EL (cell line): ENCODE results near the gene TMEM255B.
"Not testable (repeated sequence)": the region's sequence is repeated elsewhere in the genome, so short reads cannot be mapped to it uniquely, and the experiment has no call there.

ENCODE experiments used
- DNase-seq: peaks from one replicate; pipeline ENCODE4 v3.0.0-alpha.2; 2016

Gene TMEM255B

GRCh38 chr13:113750554-113751399, 8.2 kb upstream of the TMEM255B start:
- DNase-seq = no peak

GRCh38 chr13:113751491-113751890, 7.5 kb upstream of the TMEM255B start:
- DNase-seq = no peak

DNA sequence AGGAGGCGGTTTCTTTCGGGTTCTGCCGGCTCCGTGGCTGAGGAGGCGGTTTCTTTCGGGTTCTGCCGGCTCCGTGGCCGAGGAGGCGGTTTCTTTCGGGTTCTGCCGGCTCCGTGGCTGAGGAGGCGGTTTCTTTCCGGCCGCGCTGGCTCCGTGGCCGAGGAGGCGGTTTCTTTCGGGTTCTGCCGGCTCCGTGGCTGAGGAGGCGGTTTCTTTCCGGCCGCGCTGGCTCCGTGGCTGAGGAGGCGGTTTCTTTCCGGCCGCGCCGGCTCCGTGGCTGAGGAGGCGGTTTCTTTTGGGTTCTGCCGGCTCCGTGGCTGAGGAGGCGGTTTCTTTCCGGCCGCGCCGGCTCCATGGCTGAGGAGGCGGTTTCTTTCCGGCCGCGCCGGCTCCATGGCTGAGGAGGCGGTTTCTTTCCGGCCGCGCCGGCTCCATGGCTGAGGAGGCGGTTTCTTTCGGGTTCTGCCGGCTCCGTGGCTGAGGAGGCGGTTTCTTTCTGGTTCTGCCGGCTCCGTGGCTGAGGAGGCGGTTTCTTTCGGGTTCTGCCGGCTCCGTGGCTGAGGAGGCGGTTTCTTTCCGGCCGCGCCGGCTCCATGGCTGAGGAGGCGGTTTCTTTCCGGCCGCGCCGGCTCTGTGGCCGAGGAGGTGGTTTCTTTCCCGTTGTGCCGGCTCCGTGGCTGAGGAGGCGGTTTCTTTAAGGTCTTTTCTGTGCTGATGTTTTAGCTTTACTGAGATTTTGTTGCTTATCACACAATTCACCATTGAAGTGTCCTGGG, 6.6 kb upstream of the TMEM255B start:
- not testable (repeated sequence) for DNase-seq

DNA sequence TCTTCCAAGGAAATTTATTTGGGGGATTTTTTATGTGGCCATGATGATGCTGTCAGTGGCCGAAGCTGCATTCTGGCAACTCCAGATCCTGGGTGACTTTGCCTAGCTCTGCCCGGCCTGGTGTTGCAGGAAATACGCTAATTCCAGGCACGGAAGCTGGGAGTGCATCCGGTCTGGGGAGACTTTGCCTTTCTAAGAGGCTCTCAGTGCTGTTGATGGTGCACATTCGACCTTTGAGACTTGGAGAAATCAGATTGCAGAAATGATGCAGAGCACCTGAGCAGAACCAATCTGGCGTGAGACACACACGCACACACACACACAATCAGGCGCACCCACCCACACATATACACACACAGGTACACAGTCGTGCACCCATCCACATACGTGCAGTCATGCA, 5.9 kb upstream of the TMEM255B start:
- DNase-seq = no peak

- DNase-seq = no peak
Measured at GRCh38 chr13:113754242-113754641, 4.8 kb upstream of the TMEM255B start.

DNA sequence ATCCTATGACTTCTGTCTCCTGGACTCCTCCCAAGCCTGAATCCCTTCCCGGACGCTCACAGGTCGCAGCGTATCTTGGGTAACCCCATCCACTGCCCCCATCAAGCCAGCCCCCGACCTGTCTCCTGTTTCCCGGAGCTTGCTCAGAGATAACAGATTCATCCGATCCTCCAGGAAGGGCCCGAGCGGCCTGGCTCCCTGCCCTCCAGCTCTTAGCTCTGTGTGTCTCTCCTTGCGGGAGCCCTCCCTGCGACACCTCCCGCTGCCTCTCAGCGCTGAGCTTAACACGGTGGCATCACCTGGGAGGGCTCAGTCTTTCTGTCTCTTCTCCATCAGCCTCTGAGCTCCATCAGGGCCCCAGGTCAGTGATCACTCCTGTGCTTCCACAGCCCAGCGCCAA, 4.3 kb upstream of the TMEM255B start:
- DNase-seq = no peak

GRCh38 chr13:113756441-113757097, 2.5 kb upstream of the TMEM255B start:
- no peak for DNase-seq

DNA sequence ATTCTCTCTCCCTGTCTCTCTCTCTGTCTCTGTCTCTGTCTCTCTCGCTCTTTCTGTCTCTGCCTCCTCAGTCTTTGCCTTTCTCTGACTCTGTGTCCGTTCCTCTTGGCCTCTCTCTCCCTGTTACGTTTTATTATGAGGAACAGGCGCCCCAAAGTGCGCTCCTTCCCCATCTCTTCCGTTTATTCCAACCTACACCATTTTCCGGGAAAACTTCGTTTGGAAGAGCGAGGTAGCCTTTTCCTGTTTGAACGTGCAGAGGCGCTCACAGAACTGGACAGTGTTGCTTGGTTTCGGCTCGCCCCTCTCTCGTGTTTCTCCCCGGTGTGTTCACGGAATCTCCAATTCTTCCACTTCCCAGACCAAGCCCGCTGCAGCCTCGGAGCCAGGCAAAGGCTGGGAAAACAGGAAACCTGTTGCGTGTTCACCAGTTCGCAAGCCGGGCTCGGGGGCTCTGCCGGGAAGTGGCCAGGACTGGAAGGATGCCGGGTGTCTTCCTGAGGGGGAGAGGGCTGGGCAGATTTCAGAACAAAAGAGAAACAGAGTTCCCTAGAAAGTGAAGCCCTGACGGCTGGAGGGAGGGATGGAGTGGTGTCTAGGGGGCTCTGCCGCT, 605 bp downstream of the TMEM255B start:
- peak; percentile 23 for DNase-seq

DNA sequence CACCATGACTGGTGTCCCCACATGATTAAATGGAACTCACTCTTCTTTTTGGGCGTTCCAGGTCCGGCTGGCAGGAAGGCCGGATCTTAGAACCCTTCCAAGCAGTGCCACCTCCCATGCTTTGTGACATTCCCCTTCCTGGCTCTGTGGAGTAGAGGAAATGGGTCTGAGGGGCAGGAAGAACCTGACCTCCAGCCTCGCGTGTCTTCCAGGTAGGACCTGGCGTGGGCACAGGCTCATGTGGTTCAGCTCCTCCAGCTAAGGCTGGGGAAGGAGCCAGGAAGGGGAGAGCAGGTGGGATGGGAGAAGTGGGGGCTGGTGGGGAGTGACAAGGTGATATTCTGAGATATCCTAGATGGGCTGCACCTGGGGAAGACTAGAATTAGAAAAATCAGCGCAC, 2.1 kb downstream of the TMEM255B start:
- no peak for DNase-seq

DNA sequence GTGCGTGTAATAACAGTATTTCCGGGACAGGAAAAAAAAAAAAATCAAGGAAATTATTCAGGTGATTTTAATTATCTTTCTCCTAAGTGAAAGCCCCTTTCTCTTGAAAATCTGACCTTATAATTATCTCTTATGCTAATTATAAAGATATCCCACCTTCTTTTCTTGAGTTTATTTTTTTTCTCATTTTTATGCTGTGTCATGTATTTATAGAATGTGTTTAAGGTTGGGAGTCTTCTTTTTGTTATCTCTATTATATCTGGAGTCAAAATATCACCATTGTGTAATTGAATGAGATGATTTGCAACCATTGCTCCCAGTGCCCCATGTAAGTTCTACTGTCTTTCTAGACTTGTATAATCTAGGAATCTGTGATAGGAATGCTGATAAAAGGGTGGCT, 3.0 kb downstream of the TMEM255B start:
- DNase-seq = no peak

DNA sequence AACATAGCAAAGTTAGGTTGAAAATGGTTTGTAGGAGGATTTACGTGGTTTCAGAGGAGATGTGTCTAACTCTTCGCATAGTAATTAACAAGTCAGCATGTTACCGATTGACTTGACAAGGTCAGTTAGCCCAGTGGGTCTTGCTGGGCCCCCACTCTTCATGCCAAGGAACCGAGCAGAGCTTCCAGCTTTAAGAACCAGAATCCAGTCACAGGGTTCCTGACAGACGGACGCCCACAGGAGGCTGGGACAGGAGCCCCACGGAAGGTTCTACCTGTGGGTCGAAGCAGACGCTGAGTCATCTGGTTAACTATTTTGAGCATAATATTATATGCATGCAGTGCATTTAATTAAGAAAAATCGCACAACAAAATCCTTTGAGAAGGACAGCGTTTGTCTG, 3.5 kb downstream of the TMEM255B start:
- DNase-seq = no peak

- no peak for DNase-seq
Measured at GRCh38 chr13:113763254-113763653, 4.2 kb downstream of the TMEM255B start.

DNA sequence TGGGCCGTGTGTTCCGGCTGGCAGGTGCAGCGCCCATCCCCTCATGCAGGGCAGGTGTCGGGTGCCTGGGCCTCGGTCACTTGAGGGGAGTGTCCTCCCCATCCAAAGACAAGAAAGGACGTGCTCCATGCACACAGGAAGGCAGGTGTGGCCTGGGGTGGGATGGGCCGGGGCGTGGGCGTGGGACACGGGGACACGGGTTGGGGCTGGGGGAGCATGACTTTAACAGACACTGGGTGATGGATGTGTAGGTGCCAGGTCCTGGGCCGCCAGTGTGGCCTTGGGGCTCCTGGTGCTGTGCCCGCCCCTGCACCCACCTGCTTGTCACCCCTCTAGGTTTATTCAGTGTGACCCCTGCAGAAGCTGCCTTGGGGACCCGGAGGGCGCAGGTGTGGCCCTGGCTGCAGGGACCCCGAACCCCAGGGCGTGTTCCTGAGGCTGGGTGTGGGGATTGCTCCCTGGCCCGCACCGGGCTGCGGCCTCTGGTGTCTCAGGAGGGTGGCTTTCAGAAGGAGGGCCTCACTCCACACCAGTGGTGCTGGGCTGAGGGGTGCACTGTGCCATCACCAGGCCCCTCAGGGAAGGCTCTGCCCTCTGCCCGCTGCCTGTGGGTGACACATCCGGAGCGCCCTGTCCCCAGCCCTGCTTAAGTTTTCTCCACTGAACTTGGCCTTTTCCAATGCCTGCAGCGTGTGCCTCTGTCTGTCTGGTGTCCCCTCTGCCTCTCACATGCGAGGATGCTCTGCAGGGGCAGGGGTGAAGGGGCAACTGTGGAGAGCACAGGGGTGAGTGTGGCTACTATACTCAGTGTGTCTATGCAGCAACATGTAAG, 5.2 kb downstream of the TMEM255B start:
- DNase-seq = no peak

- DNase-seq = no peak
Measured at GRCh38 chr13:113764793-113765563, 6.0 kb downstream of the TMEM255B start.

DNA sequence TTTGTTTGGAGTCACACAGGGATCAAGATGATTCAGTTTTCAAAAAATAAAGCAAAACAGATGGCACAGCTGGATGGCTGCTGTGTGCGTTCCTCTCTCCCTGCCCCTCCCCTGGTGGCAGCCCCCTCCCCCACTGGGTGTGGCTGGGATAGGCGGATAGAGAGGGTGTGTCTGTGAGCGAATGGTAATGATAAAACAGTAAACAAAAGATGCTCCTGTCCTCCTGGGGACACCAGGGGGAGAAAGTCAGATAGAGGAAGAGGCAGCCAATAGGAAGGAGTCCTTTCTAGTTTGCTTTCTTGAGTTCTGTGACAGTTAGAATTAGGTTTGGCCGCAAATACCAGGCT, 6.5 kb downstream of the TMEM255B start:
- no peak for DNase-seq

GRCh38 chr13:113766035-113766800, 7.2 kb downstream of the TMEM255B start:
- DNase-seq = no peak

DNA sequence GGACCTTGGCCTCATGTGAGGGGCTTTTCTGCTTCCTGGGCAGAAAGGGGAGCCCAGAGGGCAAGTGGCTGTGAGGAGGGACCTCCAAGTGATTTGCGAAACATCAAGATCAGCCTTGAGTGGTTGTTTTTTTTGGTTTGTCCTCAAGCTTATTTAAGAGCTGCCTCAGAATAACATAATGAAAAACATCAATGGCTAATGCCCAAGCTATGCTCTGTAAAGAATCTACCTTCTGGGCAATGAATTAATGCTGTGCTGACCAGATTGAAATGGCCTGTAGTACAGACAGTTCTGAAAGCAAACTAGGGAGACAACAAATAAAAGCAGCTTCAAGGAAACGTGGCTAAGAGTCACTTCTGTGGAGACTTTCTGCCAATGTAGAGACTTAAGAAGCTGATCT, 8.3 kb downstream of the TMEM255B start:
- no peak for DNase-seq

DNA sequence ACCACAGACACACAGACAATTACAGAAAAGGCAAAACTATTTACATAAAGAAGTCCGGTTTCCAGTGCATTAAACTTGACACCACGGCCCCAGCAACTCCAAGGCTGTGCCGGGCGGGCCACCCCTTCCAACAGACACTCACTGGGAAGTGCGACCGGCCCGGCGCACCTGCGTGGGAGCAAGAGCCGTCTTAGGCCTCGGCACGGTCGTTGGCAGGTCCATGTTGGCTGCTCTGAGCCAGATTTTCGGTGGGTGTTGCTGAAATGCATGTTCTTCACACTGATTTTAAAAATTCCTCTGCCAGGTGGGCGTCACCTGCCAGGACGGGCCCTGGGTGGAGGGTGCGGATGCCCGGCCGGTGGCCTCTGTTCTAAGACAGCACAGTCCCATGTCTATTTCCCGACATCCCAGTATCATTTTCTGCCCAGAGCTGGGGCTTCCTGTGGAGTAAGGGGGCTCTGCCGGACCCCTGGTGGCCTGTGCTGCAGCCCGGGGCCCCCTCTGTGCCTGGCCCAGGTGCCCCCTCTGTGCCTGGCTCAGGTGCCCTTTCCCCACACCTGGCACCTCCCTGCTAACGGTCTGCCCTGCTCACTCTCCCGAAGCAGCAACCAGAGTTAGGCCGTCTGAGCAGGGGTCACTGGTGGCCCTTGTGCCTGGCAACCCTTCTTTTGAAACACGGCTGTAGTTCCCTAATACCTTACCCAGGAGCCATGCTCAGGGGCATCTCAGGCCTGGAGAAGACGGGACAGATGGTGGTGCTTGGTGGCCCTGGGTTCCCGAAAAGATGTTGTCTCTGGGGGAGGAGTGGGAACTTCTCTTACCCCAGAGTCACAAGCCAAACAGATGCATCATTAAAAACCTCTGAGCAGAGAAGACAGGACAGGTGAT, 9.2 kb downstream of the TMEM255B start:
- no peak for DNase-seq

DNA sequence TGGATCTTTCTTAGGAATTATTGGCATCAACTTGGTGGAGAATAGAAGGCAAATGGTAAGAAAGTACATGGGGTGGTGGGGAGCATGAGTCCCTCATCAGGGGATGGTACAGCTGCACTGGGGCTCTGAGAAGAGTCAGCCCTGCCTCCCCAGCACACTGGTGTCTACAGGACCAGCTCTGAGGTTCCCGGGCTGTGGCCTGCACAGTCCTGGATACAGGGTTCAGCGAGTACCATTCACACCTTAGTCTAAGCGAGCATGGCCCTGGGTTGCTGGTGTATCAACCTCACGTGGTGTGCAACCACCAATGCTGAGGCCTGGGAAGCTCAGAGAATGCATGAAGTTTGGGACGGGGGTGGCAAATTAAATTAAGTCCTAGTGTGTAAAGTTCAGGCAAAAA, 10.1 kb downstream of the TMEM255B start:
- no peak for DNase-seq

DNA sequence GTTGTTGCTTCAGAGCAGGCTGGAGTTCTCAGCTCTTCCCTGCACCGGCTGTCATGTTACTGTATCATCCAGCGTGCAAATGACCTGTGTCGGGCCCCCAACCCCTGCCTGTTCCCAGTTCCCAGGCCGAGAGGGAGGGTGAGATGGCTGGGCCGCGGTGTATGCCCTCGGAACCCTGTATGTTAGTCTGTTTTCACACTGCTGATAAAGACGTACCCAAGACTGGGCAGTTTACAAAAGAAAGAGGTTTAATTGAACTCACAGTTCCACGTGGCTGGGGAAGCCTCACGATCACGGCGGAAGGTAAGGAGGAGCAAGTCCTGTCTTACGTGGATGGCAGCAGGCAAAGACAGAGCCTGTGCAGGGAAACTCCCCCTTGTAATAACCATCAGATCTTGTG, 10.9 kb downstream of the TMEM255B start:
- DNase-seq = no peak
